GM12874 (cell line): ENCODE data around the gene FAM89A.
A peak's percentile ranks its signal among the peaks of the same experiment; 100 is the strongest.

Experiments
- TF ChIP-seq, protein P1 (sequence below): IDR thresholded peaks from 2 replicates; pipeline ENCODE4 v1.5.1; 2011; ENCODE audit warnings: low read depth, mild to moderate bottlenecking, control low read depth, low read length, moderate library complexity; ENCODE audit not compliant: insufficient read depth

Gene FAM89A

DNA sequence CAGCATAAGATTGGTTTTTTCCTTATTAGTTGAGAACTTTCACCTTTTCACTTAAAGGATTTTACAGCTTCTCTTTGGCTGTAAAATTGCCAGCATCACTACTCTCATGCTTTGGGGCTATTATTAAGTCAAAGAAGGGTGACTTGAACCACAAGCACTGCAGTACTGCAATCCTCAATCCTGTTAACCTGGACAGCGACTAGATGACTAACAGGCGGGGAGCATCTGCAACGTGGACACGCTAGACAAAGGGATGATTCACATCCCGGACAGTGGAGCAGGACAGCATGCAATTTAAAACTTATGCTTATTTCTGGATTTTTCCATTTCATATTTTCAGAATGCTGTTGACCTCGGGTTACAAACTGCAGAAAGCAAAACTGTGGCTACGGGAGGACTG is 53.1 kb downstream of the FAM89A start:
- TF ChIP-seq, protein P1, sequence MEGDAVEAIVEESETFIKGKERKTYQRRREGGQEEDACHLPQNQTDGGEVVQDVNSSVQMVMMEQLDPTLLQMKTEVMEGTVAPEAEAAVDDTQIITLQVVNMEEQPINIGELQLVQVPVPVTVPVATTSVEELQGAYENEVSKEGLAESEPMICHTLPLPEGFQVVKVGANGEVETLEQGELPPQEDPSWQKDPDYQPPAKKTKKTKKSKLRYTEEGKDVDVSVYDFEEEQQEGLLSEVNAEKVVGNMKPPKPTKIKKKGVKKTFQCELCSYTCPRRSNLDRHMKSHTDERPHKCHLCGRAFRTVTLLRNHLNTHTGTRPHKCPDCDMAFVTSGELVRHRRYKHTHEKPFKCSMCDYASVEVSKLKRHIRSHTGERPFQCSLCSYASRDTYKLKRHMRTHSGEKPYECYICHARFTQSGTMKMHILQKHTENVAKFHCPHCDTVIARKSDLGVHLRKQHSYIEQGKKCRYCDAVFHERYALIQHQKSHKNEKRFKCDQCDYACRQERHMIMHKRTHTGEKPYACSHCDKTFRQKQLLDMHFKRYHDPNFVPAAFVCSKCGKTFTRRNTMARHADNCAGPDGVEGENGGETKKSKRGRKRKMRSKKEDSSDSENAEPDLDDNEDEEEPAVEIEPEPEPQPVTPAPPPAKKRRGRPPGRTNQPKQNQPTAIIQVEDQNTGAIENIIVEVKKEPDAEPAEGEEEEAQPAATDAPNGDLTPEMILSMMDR = no peak

DNA sequence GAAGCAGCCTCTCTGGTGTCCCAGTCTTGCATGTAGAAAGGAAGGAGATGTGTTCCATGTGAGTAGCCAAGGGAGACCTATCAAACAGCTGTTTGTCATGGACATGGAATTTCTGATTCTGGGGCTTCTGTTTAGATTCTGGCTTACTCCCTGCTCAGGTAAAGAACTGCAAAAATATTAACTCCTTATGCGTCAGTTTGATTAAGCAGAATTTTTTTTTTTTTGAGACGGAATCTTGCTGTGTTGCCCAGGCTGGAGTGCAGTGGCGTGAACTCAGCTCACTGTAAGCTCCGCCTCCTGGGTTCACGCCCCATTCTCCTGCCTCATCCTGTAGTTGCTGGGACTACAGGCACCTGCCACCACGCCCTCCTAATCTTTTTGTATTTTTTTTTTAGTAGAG is 54.3 kb downstream of the FAM89A start:
- TF ChIP-seq, protein P1 = no peak

DNA sequence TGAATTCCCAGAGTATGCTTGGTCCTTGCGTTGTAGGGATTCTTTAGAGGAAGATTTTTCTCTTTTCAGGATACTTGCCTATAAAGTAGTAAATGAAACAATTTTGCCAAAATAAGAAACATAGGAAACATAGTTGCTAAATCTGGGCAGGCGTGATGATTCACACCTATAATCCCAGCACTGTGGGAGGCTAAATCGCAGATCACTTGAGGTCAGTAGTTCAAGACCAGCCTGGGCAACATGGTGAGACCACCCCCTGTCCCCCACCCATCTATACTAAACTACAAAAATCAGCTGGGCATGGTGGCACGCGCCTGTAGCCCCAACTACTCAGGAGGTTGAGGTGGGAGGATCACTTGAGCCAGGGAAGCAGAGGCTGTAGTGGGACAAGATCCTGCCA is 56.2 kb downstream of the FAM89A start:
- TF ChIP-seq, protein P1 = no peak

DNA sequence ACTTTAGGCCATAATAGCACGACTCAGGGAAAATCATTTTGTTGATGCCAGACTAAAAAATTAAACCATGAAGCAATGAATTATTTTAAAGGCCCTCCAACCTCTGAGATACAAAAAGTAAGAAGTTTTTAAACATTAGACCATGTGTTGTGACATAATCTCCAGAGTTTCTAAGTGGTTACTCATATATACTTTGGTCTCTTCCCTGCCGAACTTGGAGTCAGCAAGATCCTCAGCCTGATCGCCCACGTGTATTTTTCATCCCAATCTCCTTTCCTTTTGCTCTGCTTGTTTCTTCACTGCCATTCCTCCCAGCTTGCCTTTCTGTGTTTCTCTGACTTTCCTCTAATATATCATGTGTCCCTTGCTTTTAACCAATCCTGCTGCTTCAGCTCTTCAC is 57.4 kb downstream of the FAM89A start:
- TF ChIP-seq, protein P1 = no peak

DNA sequence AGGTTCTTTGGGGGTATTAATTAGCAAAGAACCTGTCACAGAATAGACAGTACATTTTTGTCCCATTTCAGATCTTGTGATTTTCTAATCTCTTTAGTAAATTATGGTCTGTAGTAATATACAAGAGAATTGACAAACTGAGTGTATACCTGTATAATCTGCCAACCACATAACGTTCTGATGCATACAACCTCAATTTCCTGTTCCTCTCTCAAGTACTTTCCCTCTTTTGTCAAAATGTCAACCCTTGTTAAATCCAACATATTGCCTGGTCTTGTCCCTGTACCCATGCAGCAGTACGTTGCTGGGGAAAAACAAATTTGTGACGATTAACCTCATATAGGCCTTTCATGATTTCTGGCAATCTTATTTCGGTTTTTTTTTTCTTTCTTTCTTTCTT is 60.1 kb downstream of the FAM89A start:
- TF ChIP-seq, protein P1 = no peak

DNA sequence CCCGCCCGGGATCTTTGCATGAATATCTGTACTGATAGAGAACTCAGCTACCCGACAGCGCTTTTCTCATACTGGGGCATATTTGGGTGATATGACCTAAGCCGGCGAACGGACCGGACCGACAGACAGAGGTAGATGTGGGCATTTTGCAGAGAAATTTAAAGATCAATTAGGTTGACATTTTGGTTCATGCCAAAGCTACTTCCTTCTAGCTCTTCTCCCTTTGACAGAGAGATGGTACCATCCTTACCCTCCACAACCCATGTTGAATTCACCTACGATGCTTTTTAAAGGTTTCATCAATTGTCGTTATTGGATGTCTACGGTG is 60.7 kb downstream of the FAM89A start:
- TF ChIP-seq, protein P1 = no peak

DNA sequence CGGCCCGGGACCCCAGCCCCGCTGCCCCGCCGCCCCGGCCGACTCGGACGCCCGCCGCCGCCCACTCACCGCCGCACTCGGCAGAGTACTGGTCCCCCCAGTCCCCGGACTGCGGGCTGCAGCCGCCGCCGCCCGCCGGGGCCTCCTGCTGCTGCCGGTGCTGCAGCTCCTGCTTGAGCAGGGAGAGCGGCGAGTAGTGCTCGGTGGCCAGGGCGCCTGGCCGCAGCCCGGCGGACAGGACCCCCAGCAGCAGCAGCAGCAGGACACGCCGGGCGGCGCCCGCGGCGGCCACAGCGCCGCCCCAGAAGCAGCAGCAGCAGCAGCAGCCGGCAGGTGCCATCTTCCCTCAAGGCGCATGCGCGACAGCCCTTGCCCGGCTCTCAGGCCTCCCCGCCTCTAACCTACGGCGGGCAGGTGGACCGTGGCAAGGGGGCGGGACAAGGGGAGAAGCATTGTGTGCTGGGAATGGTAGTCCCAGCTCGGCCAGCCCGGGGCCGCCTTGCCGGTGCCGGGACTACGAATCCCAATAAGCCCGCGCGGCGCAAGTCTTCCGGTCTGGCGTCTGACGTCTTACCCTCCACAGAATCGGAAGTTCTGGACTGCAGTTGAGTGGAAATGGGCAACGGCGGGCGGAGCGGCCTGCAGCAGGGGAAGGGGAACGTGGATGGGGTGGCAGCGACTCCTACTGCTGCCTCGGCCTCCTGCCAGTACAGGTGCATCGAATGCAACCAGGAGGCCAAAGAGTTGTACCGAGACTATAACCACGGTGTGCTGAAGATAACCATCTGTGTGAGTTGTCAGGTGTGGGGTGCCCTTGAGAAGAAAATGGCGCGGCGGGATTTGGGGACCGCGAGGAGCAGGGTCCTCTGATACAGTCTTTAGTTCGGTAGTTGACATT is 61.3 kb downstream of the FAM89A start, which contains the start of the genes ARV1 and TTC13:
Gene ARV1, plus strand, starts transcription at position 604 of the 898 bp plus-strand sequence. Its CDS starts 12 bp downstream, at position 616.
Gene TTC13, minus strand, starts transcription at position 371 of the 898 bp plus-strand sequence. Its CDS starts 31 bp downstream, at position 340.
- TF ChIP-seq, protein P1 = peak; percentile 69
